ENCODE results near the gene PATJ. TPM values are rescaled to one million over a fixed set of nuclear protein-coding genes. Genes with fewer than 3 reads are reported as not detected.
A peak's percentile ranks its signal among the peaks of the same experiment; 100 is the strongest.
"Not testable (repeated sequence)": the region's sequence is repeated elsewhere in the genome, so short reads cannot be mapped to it uniquely, and the experiment has no call there.

Gene PATJ
- total and polyA plus RNA-seq, 7 experiments from 2014 or later = 13.4 to 64.5 (median 33.3) TPM

- Histone ChIP-seq H3K27me3 (ENCODE audit: control insufficient read depth in 2 of 2, insufficient read depth in 2 of 2, low read length in 2 of 2) (no peaks in the 10 kb centered on the region), H3K9me3 (ENCODE audit: control insufficient read depth in 2 of 3, low read length in 3 of 3) (no peaks in the 10 kb centered on the region), H3K36me3 (ENCODE audit: control insufficient read depth in 2 of 3, insufficient read depth in 3 of 3, low read length in 3 of 3) (no peaks in the 10 kb centered on the region), H3K4me1 (ENCODE audit: control insufficient read depth in 2 of 2, insufficient read depth in 2 of 2, low read length in 2 of 2) (peaks cover 26 to 32% of the 10 kb centered on the region in 2 donors), H3K27ac (ENCODE audit: low read depth, low read length) (peak overlapping the region; percentile 39), H3K4me3 (ENCODE audit: low read length) (no peak overlapping the region)
- DNase-seq (peak in 8 of 9 donors; percentile 49 to 93 (median 90)), ATAC-seq (peak; percentile 98)
- Mint-ChIP-seq H3K4me3 (peak overlapping the region; percentile 66 to 94 (median 76)), H3K9me3 (peaks cover 0 to 2% (median 0%) of the 10 kb centered on the region in 11 donors), H3K36me3 (peaks cover 4 to 29% (median 20%) of the 10 kb centered on the region in 5 donors), H3K4me1 (peaks cover 18 to 77% (median 67%) of the 10 kb centered on the region in 7 donors), H3K27me3 (no peaks in the 10 kb centered on the region), H3K27ac (peak overlapping the region; percentile 75 to 95 (median 88))
- intact Hi-C loops (cut with micrococcal nuclease) = loop anchor here (1.0 to 10.0 kb wide), 7 partner anchors 40 to 728 kb away; partner anchors contain the start of genes PATJ (in 2 of the 2) and TM2D1 (in 2 of the 2)
- POLR2A ChIA-PET = interaction anchor here (2.0 kb wide), 1 partner anchor 40 kb away, joined by 8 read pairs; no protein-coding TSS in a partner anchor
- CTCF ChIA-PET = interaction anchor here (0.6 kb wide), 1 partner anchor 84 kb away, joined by 3 read pairs; no protein-coding TSS in a partner anchor
Observed at GRCh38 chr1:61782771-61783170, 40.5 kb downstream of the PATJ start.

DNA sequence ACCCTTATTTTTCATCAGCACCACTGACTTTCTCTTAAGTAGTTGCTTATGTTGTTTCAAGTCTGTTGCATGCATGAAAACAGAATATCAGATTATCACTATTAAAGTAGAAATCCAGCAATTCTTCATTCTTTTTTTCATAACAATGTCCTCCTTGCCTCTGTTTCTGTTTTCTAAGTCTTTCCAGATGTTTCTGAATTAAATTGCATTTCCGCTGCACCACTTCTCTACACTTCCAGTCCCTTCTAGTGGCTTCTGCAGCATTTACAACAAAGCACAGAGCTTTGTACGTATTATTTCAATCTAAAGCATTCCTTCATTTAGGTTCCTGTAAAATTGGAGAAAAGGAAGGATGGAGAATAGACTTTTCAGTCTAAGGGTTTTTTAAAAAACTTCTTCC is 42.4 kb downstream of the PATJ start:
- Mint-ChIP-seq H3K4me1 (peaks cover 16 to 75% (median 58%) of the 10 kb centered on the region in 7 donors), H3K4me3 (peak overlapping the region in 2 of 10 donors; percentile 18 to 36), H3K9me3 (peaks cover 0 to 2% (median 0%) of the 10 kb centered on the region in 11 donors), H3K36me3 (peaks cover 4 to 30% (median 20%) of the 10 kb centered on the region in 5 donors), H3K27me3 (no peaks in the 10 kb centered on the region), H3K27ac (peak overlapping the region in 4 of 9 donors; percentile 48 to 88 (median 60))
- no peaks in the 10 kb centered on the region for H3K9me3 ChIP-seq (ENCODE audit: control insufficient read depth in 2 of 3, low read length in 3 of 3)
- ATAC-seq (no peak), DNase-seq (no peak)
- peaks cover 26 to 32% of the 10 kb centered on the region in 2 donors for H3K4me1 ChIP-seq (ENCODE audit: control insufficient read depth in 2 of 2, insufficient read depth in 2 of 2, low read length in 2 of 2)
- no peaks in the 10 kb centered on the region for H3K36me3 ChIP-seq (ENCODE audit: control insufficient read depth in 2 of 3, insufficient read depth in 3 of 3, low read length in 3 of 3)
- ChIA-PET CTCF (no interaction called here), POLR2A (no interaction called here)
- H3K27me3 ChIP-seq (ENCODE audit: control insufficient read depth in 2 of 2, insufficient read depth in 2 of 2, low read length in 2 of 2) = no peaks in the 10 kb centered on the region
- H3K4me3 ChIP-seq (ENCODE audit: low read length) = no peak overlapping the region
- H3K27ac ChIP-seq (ENCODE audit: low read depth, low read length) = no peak overlapping the region
- intact Hi-C loops (cut with micrococcal nuclease) = loop anchor here (5.0 to 10.0 kb wide), 4 partner anchors 42 to 730 kb away; partner anchors contain the start of gene PATJ (in 1 of the 2)

DNA sequence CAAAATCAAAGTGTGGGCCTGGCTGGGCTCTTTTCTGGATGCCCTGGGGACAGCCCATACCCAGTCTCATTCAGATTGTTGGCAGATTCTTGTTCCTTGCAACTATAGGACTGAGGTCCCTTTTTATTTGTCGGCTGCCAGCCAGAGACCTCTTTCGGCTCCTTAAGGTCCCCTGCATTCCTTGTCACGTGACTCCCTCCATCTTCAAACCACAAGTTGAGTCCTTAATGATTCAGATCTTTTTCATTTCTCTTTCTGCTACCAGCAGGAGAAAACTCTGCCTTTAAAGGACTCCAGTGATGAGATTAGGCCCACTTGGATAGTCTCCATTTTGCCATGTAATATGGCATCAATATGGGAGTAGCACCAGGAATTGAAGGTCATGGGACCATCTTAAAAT is 48.6 kb downstream of the PATJ start:
- no peaks in the 10 kb centered on the region for H3K4me1 ChIP-seq (ENCODE audit: control insufficient read depth in 2 of 2, insufficient read depth in 2 of 2, low read length in 2 of 2)
- no peak for ATAC-seq
- Mint-ChIP-seq H3K36me3 (peaks cover 4 to 54% (median 31%) of the 10 kb centered on the region in 5 donors), H3K4me3 (no peak overlapping the region), H3K27me3 (no peaks in the 10 kb centered on the region), H3K9me3 (peaks cover 0 to 2% (median 0%) of the 10 kb centered on the region in 11 donors), H3K27ac (peak overlapping the region in 1 of 9 donors; percentile 28), H3K4me1 (peaks cover 0 to 21% (median 10%) of the 10 kb centered on the region in 7 donors)
- CTCF ChIA-PET = no interaction called here
- POLR2A ChIA-PET = no interaction called here
- H3K27me3 ChIP-seq (ENCODE audit: control insufficient read depth in 2 of 2, insufficient read depth in 2 of 2, low read length in 2 of 2) = no peaks in the 10 kb centered on the region
- no peak overlapping the region for H3K27ac ChIP-seq (ENCODE audit: low read depth, low read length)
- H3K4me3 ChIP-seq (ENCODE audit: low read length) = no peak overlapping the region
- H3K9me3 ChIP-seq (ENCODE audit: control insufficient read depth in 2 of 3, low read length in 3 of 3) = no peaks in the 10 kb centered on the region
- DNase-seq = no peak
- intact Hi-C loops (cut with micrococcal nuclease) = no loop called here
- H3K36me3 ChIP-seq (ENCODE audit: control insufficient read depth in 2 of 3, insufficient read depth in 3 of 3, low read length in 3 of 3) = peaks cover 0 to 11% (median 0%) of the 10 kb centered on the region in 3 experiments

- no peaks in the 10 kb centered on the region for H3K9me3 ChIP-seq (ENCODE audit: control insufficient read depth in 2 of 3, low read length in 3 of 3)
- Mint-ChIP-seq H3K4me1 (peaks cover 0 to 9% (median 0%) of the 10 kb centered on the region in 7 donors), H3K4me3 (no peak overlapping the region), H3K9me3 (peaks cover 0 to 11% (median 0%) of the 10 kb centered on the region in 11 donors), H3K36me3 (peaks cover 14 to 58% (median 33%) of the 10 kb centered on the region in 5 donors), H3K27me3 (no peaks in the 10 kb centered on the region), H3K27ac (peak overlapping the region in 2 of 9 donors; percentile 31 to 41)
- H3K27me3 ChIP-seq (ENCODE audit: control insufficient read depth in 2 of 2, insufficient read depth in 2 of 2, low read length in 2 of 2) = no peaks in the 10 kb centered on the region
- ChIA-PET CTCF (interaction anchor here (0.6 kb wide), 1 partner anchor 755 kb away, joined by 3 read pairs; no protein-coding TSS in a partner anchor), POLR2A (no interaction called here)
- H3K4me1 ChIP-seq (ENCODE audit: control insufficient read depth in 2 of 2, insufficient read depth in 2 of 2, low read length in 2 of 2) = no peaks in the 10 kb centered on the region
- intact Hi-C loops (cut with micrococcal nuclease) = no loop called here
- H3K36me3 ChIP-seq (ENCODE audit: control insufficient read depth in 2 of 3, insufficient read depth in 3 of 3, low read length in 3 of 3) = peaks cover 0 to 25% (median 12%) of the 10 kb centered on the region in 3 experiments
- H3K4me3 ChIP-seq (ENCODE audit: low read length) = no peak overlapping the region
- no peak overlapping the region for H3K27ac ChIP-seq (ENCODE audit: low read depth, low read length)
- DNase-seq (no peak), ATAC-seq (no peak)
Observed at GRCh38 chr1:61797045-61797755, 54.9 kb downstream of the PATJ start.

- POLR2A ChIA-PET; H3K4me1 Mint-ChIP-seq; DNase-seq; H3K4me3 Mint-ChIP-seq; H3K27me3 Mint-ChIP-seq; H3K9me3 ChIP-seq (ENCODE audit: control insufficient read depth in 2 of 3, low read length in 3 of 3); H3K27ac ChIP-seq (ENCODE audit: low read depth, low read length); H3K4me3 ChIP-seq (ENCODE audit: low read length); H3K27me3 ChIP-seq (ENCODE audit: control insufficient read depth in 2 of 2, insufficient read depth in 2 of 2, low read length in 2 of 2); ATAC-seq; H3K4me1 ChIP-seq (ENCODE audit: control insufficient read depth in 2 of 2, insufficient read depth in 2 of 2, low read length in 2 of 2); CTCF ChIA-PET: not testable (repeated sequence)
- peaks cover 0 to 11% (median 0%) of the 10 kb centered on the region in 11 donors for H3K9me3 Mint-ChIP-seq
- peaks cover 20 to 51% (median 33%) of the 10 kb centered on the region in 5 donors for H3K36me3 Mint-ChIP-seq
- H3K27ac Mint-ChIP-seq = peak overlapping the region in 1 of 9 donors; percentile 14
- intact Hi-C loops (cut with micrococcal nuclease) = loop anchor here in 1 of 2 donors (5.0 kb wide), 1 partner anchor 59 kb away; the partner anchor contains the start of gene PATJ
- H3K36me3 ChIP-seq (ENCODE audit: control insufficient read depth in 2 of 3, insufficient read depth in 3 of 3, low read length in 3 of 3) = peaks cover 5 to 38% (median 12%) of the 10 kb centered on the region in 3 experiments
Observed at GRCh38 chr1:61801047-61801446, 58.8 kb downstream of the PATJ start.

- H3K36me3 Mint-ChIP-seq = peaks cover 0 to 40% (median 29%) of the 10 kb centered on the region in 5 donors
- intact Hi-C loops (cut with micrococcal nuclease) = no loop called here
- no peaks in the 10 kb centered on the region for H3K27me3 ChIP-seq (ENCODE audit: control insufficient read depth in 2 of 2, insufficient read depth in 2 of 2, low read length in 2 of 2)
Observed at GRCh38 chr1:61807606-61808140, 65.4 kb downstream of the PATJ start.

More at GRCh38 chr1:61807606-61808140, 65.4 kb downstream of the PATJ start:
- Histone ChIP-seq H3K4me1 (ENCODE audit: control insufficient read depth in 2 of 2, insufficient read depth in 2 of 2, low read length in 2 of 2) (no peaks in the 10 kb centered on the region), H3K9me3 (ENCODE audit: control insufficient read depth in 2 of 3, low read length in 3 of 3) (no peaks in the 10 kb centered on the region), H3K27ac (ENCODE audit: low read depth, low read length) (no peak overlapping the region), H3K36me3 (ENCODE audit: control insufficient read depth in 2 of 3, insufficient read depth in 3 of 3, low read length in 3 of 3) (peaks cover 4 to 17% (median 5%) of the 10 kb centered on the region in 3 experiments), H3K4me3 (ENCODE audit: low read length) (no peak overlapping the region)
- ChIA-PET CTCF (no interaction called here), POLR2A (no interaction called here)
- Mint-ChIP-seq H3K4me1 (no peaks in the 10 kb centered on the region), H3K9me3 (no peaks in the 10 kb centered on the region), H3K27ac (no peak overlapping the region), H3K4me3 (no peak overlapping the region), H3K27me3 (no peaks in the 10 kb centered on the region)
- ATAC-seq (no peak), DNase-seq (no peak)

Measured in naive thymus-derived CD4-positive, alpha-beta T cell (primary cell).